ENCODE measurements around the gene PHAF1. TPM values are rescaled to one million over a fixed set of nuclear protein-coding genes. Genes with fewer than 3 reads are reported as not detected.

The PHAF1 gene
- total RNA-seq, 1 donor from 2014 or later = 27.1 TPM

GRCh38 chr16:67182288-67182687 lies 72.5 kb downstream of the PHAF1 start:
- no peak for DNase-seq
- Mint-ChIP-seq H3K36me3 (ENCODE audit: unreplicated experiment) (no peaks in the 10 kb centered on the region), H3K4me1 (ENCODE audit: low read depth, unreplicated experiment) (peaks cover 12% of the 10 kb centered on the region), H3K27me3 (ENCODE audit: unreplicated experiment) (peaks cover 10% of the 10 kb centered on the region), H3K9me3 (ENCODE audit: unreplicated experiment) (peaks cover 10% of the 10 kb centered on the region), H3K27ac (ENCODE audit: unreplicated experiment) (no peak overlapping the region), H3K4me3 (ENCODE audit: unreplicated experiment) (no peak overlapping the region)
- TF ChIP-seq CTCF (IDR thresholded peaks at IDR 0.05; ENCODE audit: partially characterized antibody, unreplicated experiment) = no peak

DNA sequence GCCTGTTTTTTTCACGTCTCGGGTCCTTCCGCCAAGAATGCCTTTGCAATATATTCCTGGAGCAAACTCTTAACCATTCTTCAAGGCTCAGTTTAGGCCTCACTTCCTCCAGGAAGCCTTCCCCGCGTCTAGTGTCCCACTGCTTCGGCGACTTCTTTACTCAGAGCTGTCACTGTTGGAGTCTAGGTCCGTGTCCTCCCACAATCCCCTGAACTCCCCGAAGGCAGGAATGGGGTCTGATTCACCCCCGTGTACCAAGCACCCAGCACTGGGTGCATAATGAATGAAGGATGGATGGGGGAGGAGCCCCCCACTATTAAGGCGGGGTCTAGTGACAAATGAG lies 73.5 kb downstream of the PHAF1 start:
- no peak for DNase-seq
- no peak overlapping the region for H3K27ac Mint-ChIP-seq (ENCODE audit: unreplicated experiment)
- H3K9me3 Mint-ChIP-seq (ENCODE audit: unreplicated experiment) = peaks cover 5% of the 10 kb centered on the region
- peaks cover 12% of the 10 kb centered on the region for H3K4me1 Mint-ChIP-seq (ENCODE audit: low read depth, unreplicated experiment)
- H3K4me3 Mint-ChIP-seq (ENCODE audit: unreplicated experiment) = no peak overlapping the region
- H3K27me3 Mint-ChIP-seq (ENCODE audit: unreplicated experiment) = peaks cover 8% of the 10 kb centered on the region
- no peak for TF ChIP-seq CTCF (IDR thresholded peaks at IDR 0.05; ENCODE audit: partially characterized antibody, unreplicated experiment)
- no peaks in the 10 kb centered on the region for H3K36me3 Mint-ChIP-seq (ENCODE audit: unreplicated experiment)

GRCh38 chr16:67183627-67184452 lies 74.1 kb downstream of the PHAF1 start, which contains the start of gene MATCAP1:
Gene MATCAP1, minus strand, starts transcription at chr16:67183963. Its CDS starts 3,353 bp downstream, at chr16:67180610.
- H3K4me1 Mint-ChIP-seq (ENCODE audit: low read depth, unreplicated experiment) = peaks cover 8% of the 10 kb centered on the region
- H3K36me3 Mint-ChIP-seq (ENCODE audit: unreplicated experiment) = no peaks in the 10 kb centered on the region
- no peak within 1 kb of the TSS for H3K27ac Mint-ChIP-seq (ENCODE audit: unreplicated experiment)
- H3K27me3 Mint-ChIP-seq (ENCODE audit: unreplicated experiment) = peaks cover 4% of the 10 kb centered on the region
- peak; percentile 98 for DNase-seq
- no peak for TF ChIP-seq CTCF (IDR thresholded peaks at IDR 0.05; ENCODE audit: partially characterized antibody, unreplicated experiment)
- H3K9me3 Mint-ChIP-seq (ENCODE audit: unreplicated experiment) = peaks cover 5% of the 10 kb centered on the region
- H3K4me3 Mint-ChIP-seq (ENCODE audit: unreplicated experiment) = peak within 1 kb of the TSS; percentile 71

DNA sequence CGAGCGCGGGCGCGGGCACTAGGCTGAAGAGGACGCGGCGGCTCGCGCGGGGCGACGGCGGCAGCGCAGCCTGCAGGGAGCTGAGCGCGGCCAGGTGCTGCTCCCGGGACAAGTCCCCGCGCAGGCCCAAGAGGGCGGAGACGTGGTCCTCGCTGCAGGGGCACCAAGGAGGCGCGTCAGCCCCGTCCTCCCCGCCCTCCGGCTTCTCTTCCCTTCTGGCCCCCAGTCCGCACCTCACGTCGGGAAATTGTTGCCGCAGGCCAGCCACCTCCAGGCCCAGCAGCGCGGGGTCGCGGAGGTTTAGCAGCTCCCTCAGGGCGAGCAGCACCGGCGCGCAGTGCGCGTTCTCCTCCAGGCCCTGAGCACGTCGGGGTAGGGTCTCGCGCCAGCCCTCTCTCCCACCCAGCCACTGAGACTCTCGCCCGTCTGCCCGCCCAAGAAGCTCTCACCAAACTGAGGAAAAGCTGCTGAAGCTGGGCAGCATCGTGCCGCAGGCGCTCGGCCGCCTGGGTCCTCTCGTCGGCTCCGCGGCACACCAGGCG lies 74.8 kb downstream of the PHAF1 start:
- TF ChIP-seq CTCF (IDR thresholded peaks at IDR 0.05; ENCODE audit: partially characterized antibody, unreplicated experiment) = no peak
- no peaks in the 10 kb centered on the region for H3K36me3 Mint-ChIP-seq (ENCODE audit: unreplicated experiment)
- H3K27me3 Mint-ChIP-seq (ENCODE audit: unreplicated experiment) = peaks cover 3% of the 10 kb centered on the region
- peaks cover 7% of the 10 kb centered on the region for H3K9me3 Mint-ChIP-seq (ENCODE audit: unreplicated experiment)
- DNase-seq = peak; percentile 51
- no peak overlapping the region for H3K27ac Mint-ChIP-seq (ENCODE audit: unreplicated experiment)
- peaks cover 6% of the 10 kb centered on the region for H3K4me1 Mint-ChIP-seq (ENCODE audit: low read depth, unreplicated experiment)
- H3K4me3 Mint-ChIP-seq (ENCODE audit: unreplicated experiment) = peak overlapping the region; percentile 71
